AG04449 (cell line): ENCODE results near the gene PAGE1.

ENCODE experiments used
- CTCF ChIA-PET: fragments of 350-600 bp; formaldehyde crosslinking; extraction: SDS; loops from one replicate; lab custom pipeline; 2021; ENCODE audit warnings: antibody characterized with exemption; lab: Yijun Ruan, JAX
- POLR2A ChIA-PET: fragments of 400-600, 350-600 bp; formaldehyde crosslinking; extraction: SDS; loops from one replicate; lab custom pipeline; 2020; ENCODE audit warnings: antibody characterized with exemption, inconsistent platforms; lab: Yijun Ruan, JAX
- DNase-seq: peaks from one replicate; pipeline ENCODE4 v3.0.0-alpha.2; 2010; ENCODE audit warnings: low read depth, low spot score
- H3K4me3 ChIP-seq: 2 replicates; pipeline ENCODE4 v1.5.1; 2011; ENCODE audit warnings: low read depth, mild to moderate bottlenecking, control low read depth, low read length
- TF ChIP-seq, protein P1 (sequence below): IDR thresholded peaks from one replicate; pipeline ENCODE4 v1.5.1; 2011; ENCODE audit warnings: mild to moderate bottlenecking, moderate library complexity, low read length, control low read depth, inconsistent platforms; ENCODE audit not compliant: insufficient read depth; ENCODE audit errors: missing control alignments

Gene PAGE1

GRCh38 chrX:49712577-49712976 lies 16.8 kb upstream of the PAGE1 start:
- ChIA-PET CTCF (no interaction called here), POLR2A (no interaction called here)
- H3K4me3 ChIP-seq = no peak overlapping the region
- TF ChIP-seq, protein P1, sequence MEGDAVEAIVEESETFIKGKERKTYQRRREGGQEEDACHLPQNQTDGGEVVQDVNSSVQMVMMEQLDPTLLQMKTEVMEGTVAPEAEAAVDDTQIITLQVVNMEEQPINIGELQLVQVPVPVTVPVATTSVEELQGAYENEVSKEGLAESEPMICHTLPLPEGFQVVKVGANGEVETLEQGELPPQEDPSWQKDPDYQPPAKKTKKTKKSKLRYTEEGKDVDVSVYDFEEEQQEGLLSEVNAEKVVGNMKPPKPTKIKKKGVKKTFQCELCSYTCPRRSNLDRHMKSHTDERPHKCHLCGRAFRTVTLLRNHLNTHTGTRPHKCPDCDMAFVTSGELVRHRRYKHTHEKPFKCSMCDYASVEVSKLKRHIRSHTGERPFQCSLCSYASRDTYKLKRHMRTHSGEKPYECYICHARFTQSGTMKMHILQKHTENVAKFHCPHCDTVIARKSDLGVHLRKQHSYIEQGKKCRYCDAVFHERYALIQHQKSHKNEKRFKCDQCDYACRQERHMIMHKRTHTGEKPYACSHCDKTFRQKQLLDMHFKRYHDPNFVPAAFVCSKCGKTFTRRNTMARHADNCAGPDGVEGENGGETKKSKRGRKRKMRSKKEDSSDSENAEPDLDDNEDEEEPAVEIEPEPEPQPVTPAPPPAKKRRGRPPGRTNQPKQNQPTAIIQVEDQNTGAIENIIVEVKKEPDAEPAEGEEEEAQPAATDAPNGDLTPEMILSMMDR = no peak
- DNase-seq = no peak

GRCh38 chrX:49710744-49711319 lies 15.0 kb upstream of the PAGE1 start:
- no peak for DNase-seq
- TF ChIP-seq, protein P1 = no peak
- CTCF ChIA-PET = no interaction called here
- POLR2A ChIA-PET = no interaction called here
- no peak overlapping the region for H3K4me3 ChIP-seq

GRCh38 chrX:49704691-49705404 lies 9.1 kb upstream of the PAGE1 start:
- DNase-seq = no peak
- ChIA-PET POLR2A (no interaction called here), CTCF (no interaction called here)
- TF ChIP-seq, protein P1 = no peak
- H3K4me3 ChIP-seq = no peak overlapping the region

GRCh38 chrX:49701933-49702332 lies 6.1 kb upstream of the PAGE1 start:
- POLR2A ChIA-PET = no interaction called here
- CTCF ChIA-PET = no interaction called here
- DNase-seq = no peak
- no peak overlapping the region for H3K4me3 ChIP-seq
- TF ChIP-seq, protein P1 = no peak

DNA sequence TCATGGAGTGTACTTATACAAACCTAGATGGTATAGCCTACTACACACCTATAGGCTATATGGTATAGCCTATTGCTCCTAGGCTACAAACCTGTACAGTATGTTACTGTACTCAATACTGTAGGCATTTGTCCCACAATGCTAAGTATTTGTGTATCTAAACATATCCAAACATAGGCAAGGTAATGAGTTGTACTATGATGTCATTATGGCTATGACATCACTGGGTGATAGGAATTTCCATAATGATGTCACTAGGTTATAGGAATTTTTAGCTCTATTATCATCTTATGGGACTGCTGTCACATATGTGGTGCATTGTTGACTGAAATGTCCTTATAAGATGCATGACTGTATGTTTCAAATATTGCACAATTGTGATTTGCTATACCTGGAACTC lies 5.5 kb upstream of the PAGE1 start:
- TF ChIP-seq, protein P1 = no peak
- ChIA-PET CTCF (no interaction called here), POLR2A (no interaction called here)
- H3K4me3 ChIP-seq = no peak overlapping the region
- DNase-seq = no peak

DNA sequence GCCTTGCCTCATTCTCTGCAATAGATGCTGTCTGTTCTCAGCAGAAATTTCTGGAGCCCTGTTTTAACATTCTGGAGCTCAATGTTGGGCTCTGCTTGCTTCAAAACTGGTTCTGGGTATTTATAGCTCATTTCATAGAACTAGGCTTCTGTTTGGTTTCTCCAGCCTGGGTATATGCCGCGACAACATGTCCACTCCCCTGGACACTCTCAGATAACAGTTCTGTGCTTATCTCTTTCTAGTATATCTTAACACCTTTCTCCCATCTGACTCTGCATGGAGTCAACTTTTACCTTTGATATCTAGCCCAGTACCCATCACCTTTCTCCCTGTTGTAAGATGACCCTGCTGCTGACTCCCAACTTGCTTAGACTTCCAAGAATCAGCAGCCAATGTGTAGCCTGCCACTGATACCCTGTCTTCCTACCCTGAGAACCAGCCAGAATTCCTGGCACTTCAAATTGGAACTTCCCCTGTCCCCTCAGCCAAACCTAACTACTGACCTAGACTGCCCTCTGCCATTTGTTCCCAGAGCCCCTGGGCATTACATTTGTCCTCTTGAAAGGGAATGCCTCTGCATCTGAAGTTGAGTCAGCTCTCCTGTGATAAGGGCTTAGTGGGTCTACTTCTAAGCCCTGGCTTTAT lies 20.6 kb downstream of the PAGE1 start:
- TF ChIP-seq, protein P1 = no peak
- DNase-seq = no peak
- H3K4me3 ChIP-seq = no peak overlapping the region
- ChIA-PET POLR2A (no interaction called here), CTCF (no interaction called here)
